GM18909 (cell line): ENCODE results near the gene SLC8A3.

ENCODE experiments used
- ATAC-seq: cut with Tn5 transposase; IDR thresholded peaks from one replicate; pipeline ENCODE4 v1.9.1; 2021; ENCODE audit warnings: mild to moderate bottlenecking; ENCODE audit not compliant: unreplicated experiment, poor library complexity

Gene SLC8A3

GRCh38 chr14:70181276-70181675 lies 7.5 kb downstream of the SLC8A3 start:
- ATAC-seq: no peak

GRCh38 chr14:70180718-70181117 lies 8.0 kb downstream of the SLC8A3 start:
- no peak for ATAC-seq

- ATAC-seq: no peak
Observed at GRCh38 chr14:70177081-70177800, 11.5 kb downstream of the SLC8A3 start.

- no peak for ATAC-seq
Observed at GRCh38 chr14:70173569-70173968, 15.2 kb downstream of the SLC8A3 start.

GRCh38 chr14:70171726-70172125 lies 17.0 kb downstream of the SLC8A3 start:
- no peak for ATAC-seq

GRCh38 chr14:70170976-70171375 lies 17.8 kb downstream of the SLC8A3 start:
- no peak for ATAC-seq

- no peak for ATAC-seq
Observed at GRCh38 chr14:70168406-70168805, 20.3 kb downstream of the SLC8A3 start.

GRCh38 chr14:70166530-70167203 lies 22.1 kb downstream of the SLC8A3 start:
- no peak for ATAC-seq

GRCh38 chr14:70162358-70162757 lies 26.4 kb downstream of the SLC8A3 start:
- ATAC-seq: no peak

- no peak for ATAC-seq
Observed at GRCh38 chr14:70156592-70156991, 32.2 kb downstream of the SLC8A3 start.

GRCh38 chr14:70152704-70153103 lies 36.0 kb downstream of the SLC8A3 start:
- no peak for ATAC-seq

GRCh38 chr14:70152081-70152480 lies 36.7 kb downstream of the SLC8A3 start:
- ATAC-seq: no peak

- no peak for ATAC-seq
Observed at GRCh38 chr14:70149596-70150165, 39.1 kb downstream of the SLC8A3 start.

GRCh38 chr14:70148911-70149595 lies 39.7 kb downstream of the SLC8A3 start:
- no peak for ATAC-seq

GRCh38 chr14:70148351-70148750 lies 40.4 kb downstream of the SLC8A3 start:
- no peak for ATAC-seq

- ATAC-seq: no peak
Observed at GRCh38 chr14:70144046-70144445, 44.7 kb downstream of the SLC8A3 start.

GRCh38 chr14:70143306-70143705 lies 45.4 kb downstream of the SLC8A3 start:
- no peak for ATAC-seq

GRCh38 chr14:70140614-70141013 lies 48.1 kb downstream of the SLC8A3 start:
- ATAC-seq: no peak

- peak; percentile 57 for ATAC-seq
Observed at GRCh38 chr14:70139384-70139783, 49.4 kb downstream of the SLC8A3 start.

GRCh38 chr14:70137788-70138187 lies 51.0 kb downstream of the SLC8A3 start:
- no peak for ATAC-seq

- ATAC-seq: no peak
Observed at GRCh38 chr14:70133461-70133860, 55.3 kb downstream of the SLC8A3 start.
